Fibroblast of gingiva (primary cell): ENCODE measurements around the gene SLC27A1.
"Not testable (repeated sequence)": the region's sequence is repeated elsewhere in the genome, so short reads cannot be mapped to it uniquely, and the experiment has no call there.

Experiments used
- DNase-seq: peaks from one replicate; pipeline ENCODE4 v3.0.0-alpha.2; 2011; ENCODE audit warnings: low read depth

Gene SLC27A1

GRCh38 chr19:17539238-17540117, 69.2 kb downstream of the SLC27A1 start:
- DNase-seq = peak; percentile 89

DNA sequence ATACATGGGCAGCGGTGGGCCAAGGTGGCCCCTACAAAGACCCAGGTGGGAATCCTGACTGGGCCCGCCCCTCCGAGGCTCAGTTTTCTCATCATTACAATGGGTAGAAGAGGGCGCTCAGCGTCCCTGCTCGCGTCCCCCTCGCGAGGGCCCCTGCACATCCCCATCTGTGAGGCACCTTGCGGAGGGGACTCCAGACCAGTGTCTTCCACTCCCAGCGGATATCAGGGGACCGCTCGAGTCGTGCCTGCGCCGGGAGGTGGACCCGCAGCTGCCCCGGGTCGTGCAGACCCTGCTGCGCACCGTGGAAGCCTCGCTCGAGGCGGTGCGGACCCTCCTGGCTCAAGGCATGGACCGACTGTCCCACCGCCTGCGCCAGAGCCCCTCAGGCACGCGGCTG, 69.8 kb downstream of the SLC27A1 start:
- no peak for DNase-seq

- no peak for DNase-seq
Measured at GRCh38 chr19:17541184-17541759, 70.9 kb downstream of the SLC27A1 start.

- no peak for DNase-seq
Measured at GRCh38 chr19:17542042-17542441, 71.7 kb downstream of the SLC27A1 start.

DNA sequence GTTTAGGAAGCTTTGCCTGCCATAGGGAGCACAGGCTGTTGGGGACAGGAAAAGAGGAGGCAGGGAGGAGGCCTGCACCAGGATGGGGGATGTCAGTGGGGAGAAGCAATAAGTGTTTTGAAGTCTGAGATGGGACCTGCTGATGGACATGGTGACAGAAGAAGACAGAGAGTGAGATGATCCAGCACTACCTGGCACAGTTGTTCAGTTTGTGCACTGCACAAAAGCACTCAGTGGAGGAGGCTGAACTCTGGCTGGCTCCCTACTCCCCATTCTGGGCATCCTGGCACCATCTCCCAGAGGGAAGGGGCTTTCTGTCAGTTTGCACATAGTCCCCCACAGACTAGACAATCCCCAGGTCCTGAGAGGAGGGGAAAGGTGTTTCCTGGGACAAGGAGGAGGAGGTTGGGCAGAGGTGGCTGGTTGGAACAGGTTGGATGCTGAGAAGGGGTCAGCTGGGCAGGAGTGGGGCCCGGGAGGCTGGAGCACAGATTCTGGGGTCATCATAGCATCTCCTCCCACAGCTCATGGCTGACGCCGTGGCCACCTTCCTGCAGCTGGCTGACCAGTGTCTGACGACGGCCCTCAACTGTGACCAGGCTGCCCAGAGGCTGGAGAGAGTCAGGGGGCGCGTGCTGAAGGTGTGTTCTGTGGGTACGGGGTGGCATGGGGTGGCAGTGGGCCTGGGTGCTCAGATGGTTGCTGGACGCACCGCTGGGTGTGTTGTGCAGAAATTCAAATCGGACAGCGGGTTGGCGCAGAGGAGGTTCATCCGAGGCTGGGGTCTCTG, 72.7 kb downstream of the SLC27A1 start:
- no peak for DNase-seq

DNA sequence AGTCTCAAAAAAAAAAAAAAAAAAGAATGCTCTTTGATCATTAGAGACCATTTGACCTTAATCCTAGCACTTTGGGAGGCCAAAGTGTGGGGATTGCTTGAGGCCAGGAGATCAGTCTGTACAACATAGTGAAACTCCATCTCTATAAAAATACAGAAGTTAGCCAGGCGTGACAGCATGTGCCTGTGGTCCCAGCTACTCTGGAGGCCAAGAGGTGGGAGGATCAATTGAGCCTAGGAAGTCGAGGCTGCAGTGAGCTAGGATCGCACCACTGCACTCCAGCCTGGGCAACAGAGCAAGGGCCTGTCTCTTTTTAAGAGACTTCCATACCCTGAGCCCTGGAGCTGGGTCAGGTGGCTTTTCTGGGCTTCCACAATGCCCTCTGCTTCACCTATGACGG, 73.7 kb downstream of the SLC27A1 start:
- DNase-seq = no peak

DNA sequence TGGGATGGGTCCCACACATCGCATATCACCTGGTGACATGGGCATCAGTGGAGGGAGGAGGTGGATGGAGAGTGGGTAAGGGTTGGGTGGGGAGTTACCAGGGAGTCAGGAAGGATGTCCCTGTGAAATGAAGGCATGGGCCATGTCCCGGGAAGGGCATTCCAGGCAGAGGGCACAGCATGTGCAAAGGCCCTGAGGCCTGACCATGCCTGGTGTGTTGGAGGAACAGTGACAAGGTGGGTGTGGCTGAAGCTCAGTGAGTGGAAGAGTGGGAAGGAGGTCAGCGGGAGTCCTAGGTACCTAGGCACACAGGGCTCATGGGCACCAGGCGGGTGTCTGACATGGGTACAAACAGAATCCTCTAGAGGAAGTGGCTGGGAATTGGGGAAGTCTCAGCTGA, 74.1 kb downstream of the SLC27A1 start:
- no peak for DNase-seq

- no peak for DNase-seq
Measured at GRCh38 chr19:17548145-17548544, 77.8 kb downstream of the SLC27A1 start.

GRCh38 chr19:17549085-17549740, 78.9 kb downstream of the SLC27A1 start:
- DNase-seq = no peak

DNA sequence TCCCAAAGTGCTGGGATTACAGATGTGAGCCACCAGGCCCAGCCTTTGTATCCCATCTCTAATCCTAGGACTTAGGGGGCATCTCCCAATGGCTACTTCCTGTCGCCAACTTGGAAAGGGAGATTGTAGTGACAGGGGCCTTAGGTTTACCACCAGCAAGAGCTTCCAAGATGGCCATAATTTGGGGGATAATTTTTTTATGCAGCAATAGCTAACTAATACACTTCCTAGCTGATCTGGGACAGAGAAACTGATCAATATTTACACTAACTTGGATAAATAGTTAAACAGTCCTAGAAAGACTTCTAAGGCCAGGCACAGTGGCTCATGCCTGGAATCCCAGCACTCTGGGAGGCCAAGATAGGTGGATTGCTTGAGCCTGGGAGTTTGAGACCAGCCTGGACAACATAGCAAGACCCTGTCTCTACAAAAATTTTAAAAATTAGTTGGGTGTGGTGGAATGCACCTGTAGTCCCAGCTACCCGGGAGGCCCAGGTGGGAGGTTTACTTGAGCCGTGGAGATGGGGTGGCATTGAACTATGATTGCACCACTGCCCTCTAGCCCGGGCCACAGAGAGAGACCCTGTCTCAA, 79.8 kb downstream of the SLC27A1 start:
- no peak for DNase-seq

DNA sequence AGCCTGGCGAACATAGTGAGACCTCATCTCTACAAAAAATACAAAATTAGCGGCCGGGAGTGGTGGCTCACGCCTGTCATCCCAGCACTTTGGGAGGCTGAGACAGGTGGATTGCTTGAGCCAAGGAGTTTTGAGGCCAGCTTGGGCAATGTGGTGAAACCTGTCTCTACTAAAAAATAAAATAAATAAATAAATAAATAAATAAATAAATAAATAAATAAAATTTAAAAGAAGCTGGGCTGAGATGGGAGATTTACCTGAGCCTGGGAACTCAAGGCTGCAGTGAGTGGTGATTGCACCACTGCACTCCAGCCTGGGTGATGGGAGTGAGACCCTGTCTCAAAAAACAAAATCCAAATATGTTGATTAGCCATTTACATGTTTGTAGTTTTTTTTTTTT, 82.4 kb downstream of the SLC27A1 start:
- DNase-seq = not testable (repeated sequence)

GRCh38 chr19:17553256-17553655, 82.9 kb downstream of the SLC27A1 start:
- DNase-seq = peak; percentile 96

GRCh38 chr19:17554968-17555479, 84.7 kb downstream of the SLC27A1 start:
- DNase-seq = no peak

DNA sequence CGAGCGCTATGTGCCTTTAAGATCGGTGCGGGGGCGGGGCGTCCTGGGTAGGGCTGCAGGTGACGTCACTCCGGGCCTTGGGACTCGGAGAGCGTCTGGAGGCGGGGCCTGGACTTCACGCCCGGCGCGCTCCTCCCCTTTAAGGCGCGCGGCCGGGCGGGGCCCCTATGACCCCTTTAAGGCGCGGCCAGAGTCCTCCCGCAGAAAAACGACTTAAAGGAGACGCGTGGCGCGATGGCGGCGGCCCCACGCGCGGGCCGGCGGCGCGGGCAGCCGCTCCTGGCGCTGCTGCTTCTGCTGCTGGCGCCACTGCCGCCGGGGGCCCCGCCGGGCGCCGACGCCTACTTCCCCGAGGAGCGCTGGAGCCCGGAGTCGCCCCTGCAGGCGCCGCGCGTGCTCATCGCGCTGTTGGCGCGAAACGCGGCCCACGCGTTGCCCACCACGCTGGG, 85.2 kb downstream of the SLC27A1 start, which contains the start of gene COLGALT1:
COLGALT1 (plus strand) TSS at position 170 of the 449 bp plus-strand sequence; CDS start at position 235, 65 bp downstream.
- DNase-seq = peak; percentile 95
